HCT116 (cell line): ENCODE measurements around the gene RPRML. TPM values are rescaled to one million over a fixed set of nuclear protein-coding genes. Genes with fewer than 3 reads are reported as not detected.
"Not testable (repeated sequence)": the region's sequence is repeated elsewhere in the genome, so short reads cannot be mapped to it uniquely, and the experiment has no call there.

Experiments
- ATAC-seq: fragments of 200-7000 bp; cut with Tn5 transposase; 2 replicates; pipeline ENCODE4 v1.9.1; 2020; ENCODE audit warnings: mild to moderate bottlenecking, moderate library complexity
- BruUV-seq: library from RNA; stranded (reverse); fragments of 400-500 nt; replicated peaks from 2 replicates; lab custom pipeline; 2021; lab: Mats Ljungman, UMichigan
- CTCF ChIA-PET: fragments of 300-600 bp; sonication (Branson Sonifier 250); formaldehyde crosslinking; loops from one replicate; lab custom pipeline; 2021; ENCODE audit warnings: antibody characterized with exemption; lab: Charles Lee
- POLR2A ChIA-PET: fragments of 300-600, 350-600 bp; sonication (Branson Sonifier 250); formaldehyde crosslinking; loops from one replicate; lab custom pipeline; 2021; ENCODE audit warnings: antibody characterized with exemption; lab: Charles Lee
- RAD21 ChIA-PET, 2 experiments: fragments of 300-600 bp; sonication (Branson Sonifier 250); formaldehyde crosslinking; loops; one replicate each; lab custom pipeline; 2023; ENCODE audit warnings: low total read pairs in 2 of 2; ENCODE audit not compliant: uncharacterized antibody in 2 of 2, unreplicated experiment in 2 of 2, low non-redundant PET in 1 of 2; lab: Charles Lee
- DNase-seq: peaks from one replicate; pipeline ENCODE4 v3.0.0-alpha.2; 2010; ENCODE audit warnings: low read depth, low spot score
- H2AFZ ChIP-seq: fragments of 200-600 bp; shearing (Covaris generic), sonication (generic); 2 replicates; pipeline ENCODE4 v1.6.1; 2017; ENCODE audit warnings: low read depth, mixed run types, mixed read lengths, antibody characterized with exemption, low read length; ENCODE audit not compliant: poor library complexity, severe bottlenecking
- H3K27ac ChIP-seq: 2 replicates; pipeline ENCODE4 v1.5.1; 2012; ENCODE audit warnings: low read depth, low read length
- H3K27me3 ChIP-seq: fragments of 200-600 bp; sonication (generic); 2 replicates; pipeline ENCODE4 v1.6.1; 2016; ENCODE audit warnings: mixed run types, low read length, mixed read lengths; ENCODE audit not compliant: insufficient read depth
- H3K36me3 ChIP-seq, 2 experiments: fragments of 200-500 bp in 1 of 2; fragments of 200-600 bp in 1 of 2; sonication (Bioruptor generic) in 1 of 2; sonication (generic) in 1 of 2; 2 replicates each; pipeline versions ENCODE4 v1.5.1 to v1.6.1; 2014 to 2016; ENCODE audit warnings: low read length in 2 of 2, inconsistent platforms in 1 of 2, mixed read lengths in 1 of 2, mixed run types in 1 of 2; ENCODE audit not compliant: insufficient read depth in 2 of 2, control insufficient read depth in 1 of 2
- H3K4me1 ChIP-seq, 2 experiments: fragments of 200-600 bp in 1 of 2; sonication (generic) in 1 of 2; 2 replicates each; pipeline versions ENCODE4 v1.5.1 to v1.6.1; 2012 to 2017; ENCODE audit warnings: low read length in 2 of 2, inconsistent platforms in 1 of 2, mild to moderate bottlenecking in 1 of 2, mixed read lengths in 1 of 2, mixed run types in 1 of 2, moderate library complexity in 1 of 2; ENCODE audit not compliant: insufficient read depth in 2 of 2, control insufficient read depth in 1 of 2
- H3K4me2 ChIP-seq: fragments of 200-600 bp; sonication (generic); 2 replicates; pipeline ENCODE4 v1.6.1; 2017; ENCODE audit warnings: mixed run types, low read length, mixed read lengths
- H3K4me3 ChIP-seq, 2 experiments: fragments of 200-600 bp in 1 of 2; sonication (generic) in 1 of 2; replicated peaks in 1 of 2; 2 replicates each; pipeline ENCODE4 v1.5.1; 2011 to 2016; ENCODE audit warnings: low read length in 2 of 2, control low read depth in 1 of 2, low read depth in 1 of 2, mild to moderate bottlenecking in 1 of 2, mixed read lengths in 1 of 2, mixed run types in 1 of 2
- H3K79me2 ChIP-seq: fragments of 200-600 bp; sonication (generic); 2 replicates; pipeline ENCODE4 v1.6.1; 2017; ENCODE audit warnings: mild to moderate bottlenecking, mixed run types, low read length, moderate library complexity, mixed read lengths; ENCODE audit not compliant: insufficient read depth
- H3K9ac ChIP-seq: fragments of 200-600 bp; sonication (generic); 2 replicates; pipeline ENCODE4 v1.6.1; 2016; ENCODE audit warnings: low read length, mixed read lengths
- H3K9me2 ChIP-seq: fragments of 200-600 bp; sonication (generic), shearing (Covaris generic); 2 replicates; pipeline ENCODE4 v1.6.1; 2017; ENCODE audit warnings: mixed run types, mild to moderate bottlenecking, moderate library complexity; ENCODE audit not compliant: insufficient read depth
- H3K9me3 ChIP-seq, 2 experiments: fragments of 200-500 bp in 1 of 2; fragments of 200-600 bp in 1 of 2; sonication (Bioruptor generic) in 1 of 2; sonication (generic) in 1 of 2; 2 replicates each; pipeline ENCODE4 v1.6.1; 2014 to 2017; ENCODE audit warnings: low read length in 2 of 2, mixed read lengths in 2 of 2, inconsistent platforms in 1 of 2, low read depth in 1 of 2, mild to moderate bottlenecking in 1 of 2, mixed run types in 1 of 2, moderate library complexity in 1 of 2; ENCODE audit not compliant: control insufficient read depth in 1 of 2, insufficient read depth in 1 of 2
- H4K20me1 ChIP-seq: fragments of 200-600 bp; sonication (generic), shearing (Covaris generic); 2 replicates; pipeline ENCODE4 v1.6.1; 2017; ENCODE audit warnings: mixed run types, mild to moderate bottlenecking, moderate library complexity; ENCODE audit not compliant: insufficient read depth
- MAX ChIP-seq: IDR thresholded peaks from 2 replicates; pipeline ENCODE4 v1.6.1; 2012
- ZBTB33 ChIP-seq: IDR thresholded peaks from 2 replicates; pipeline ENCODE4 v1.6.1; 2011; ENCODE audit warnings: mild to moderate bottlenecking, low read length, moderate library complexity; ENCODE audit not compliant: insufficient replicate concordance; ENCODE audit errors: extremely low read depth
- intact Hi-C: fragments of 100-400 bp; cut with micrococcal nuclease; formaldehyde crosslinking; loops from 2 replicates; pipeline ENCODE4 v1.10.0; 2022
- total RNA-seq: library from RNA; stranded (reverse); gene quantifications from one replicate; pipeline ENCODE4 v1.2.1, GENCODE V29; 2021; ENCODE audit not compliant: unreplicated experiment

RPRML gene
- total RNA-seq, 1 experiment from 2014 or later, result not detected

- H3K4me3 ChIP-seq, H3K9me3 ChIP-seq, H3K27ac ChIP-seq, CTCF ChIA-PET, H3K27me3 ChIP-seq, H3K36me3 ChIP-seq, POLR2A ChIA-PET, H3K4me2 ChIP-seq, H2AFZ ChIP-seq, DNase-seq, H3K79me2 ChIP-seq, H4K20me1 ChIP-seq, H3K4me1 ChIP-seq, RAD21 ChIA-PET, intact Hi-C loops, ATAC-seq, BruUV-seq, H3K9ac ChIP-seq, H3K9me2 ChIP-seq: not testable (repeated sequence)
These were observed 24.8 kb upstream of the RPRML start for GRCh38 chr17:47003864-47004263.

- no peak for ATAC-seq
These were observed 17.0 kb upstream of the RPRML start for GRCh38 chr17:46995841-46996571.

More at GRCh38 chr17:46995841-46996571, 17.0 kb upstream of the RPRML start:
- CTCF ChIA-PET, result no interaction called here
- Histone ChIP-seq H2AFZ (no peak overlapping the region), H3K4me3 (no peak overlapping the region), H3K9me2 (no peaks in the 10 kb centered on the region), H3K36me3 (no peaks in the 10 kb centered on the region), H3K9me3 (no peaks in the 10 kb centered on the region), H3K27me3 (no peaks in the 10 kb centered on the region), H3K79me2 (no peaks in the 10 kb centered on the region), H3K9ac (no peak overlapping the region), H3K4me1 (peaks cover 0 to 7% of the 10 kb centered on the region in 2 experiments; a peak in 2 of 4 replicates), H3K4me2 (no peak overlapping the region), H3K27ac (no peak overlapping the region), H4K20me1 (no peaks in the 10 kb centered on the region)
- POLR2A ChIA-PET, result no interaction called here
- peak; percentile 29; the same call in 1 of the 2 replicates for TF ChIP-seq MAX
- no peak for TF ChIP-seq ZBTB33
- no TSS peak for BruUV-seq
- intact Hi-C loops, result no loop called here
- RAD21 ChIA-PET, result no interaction called here
- no peak for DNase-seq
